K562 (cell line): Measurements from ENCODE around the gene LMCD1. TPM values are rescaled to one million over a fixed set of nuclear protein-coding genes. Genes with fewer than 3 reads are reported as not detected.

Experiments
- CREM ChIP-seq: IDR thresholded peaks from 2 replicates; pipeline ENCODE4 v1.6.1; 2014; ENCODE audit warnings: antibody characterized with exemption, low read depth
- GTF3C2 ChIP-seq: IDR thresholded peaks from 3 replicates; pipeline ENCODE4 v1.6.1; 2011; ENCODE audit warnings: borderline replicate concordance, mild to moderate bottlenecking, moderate library complexity; ENCODE audit not compliant: insufficient read length; ENCODE audit errors: extremely low read depth
- HOMEZ ChIP-seq: fragments of 250-450 bp; sonication (Bioruptor Pico); IDR thresholded peaks from 2 replicates; pipeline ENCODE4 v1.4.0; 2020; ENCODE audit warnings: mild to moderate bottlenecking, moderate library complexity
- IRF1 ChIP-seq: sonication (generic); formaldehyde crosslinking; IDR thresholded peaks from 2 replicates; pipeline ENCODE4 v1.8.0; 2022; ENCODE audit warnings: missing genetic modification reagents, mild to moderate bottlenecking, borderline replicate concordance
- IRF9 ChIP-seq: fragments of 450-650 bp; IDR thresholded peaks from 2 replicates; pipeline ENCODE4 v1.6.1; 2016; ENCODE audit warnings: missing biosample characterization, missing genetic modification characterization
- KLF10 ChIP-seq: fragments of 250-450 bp; sonication (Bioruptor Pico); IDR thresholded peaks from 2 replicates; pipeline ENCODE4 v1.6.1; 2021; ENCODE audit warnings: matching md5 sums
- LCOR ChIP-seq: sonication (generic); formaldehyde crosslinking; IDR thresholded peaks from 2 replicates; pipeline ENCODE4 v1.8.0; 2022; ENCODE audit warnings: mild to moderate bottlenecking, missing genetic modification reagents
- MXI1 ChIP-seq: IDR thresholded peaks from 2 replicates; pipeline ENCODE4 v1.6.1; 2011; ENCODE audit warnings: low read depth, mild to moderate bottlenecking, improper control_type of control experiment, low read length
- MYC ChIP-seq, 2 experiments: fragments of 250-450 bp in 1 of 2; sonication (Bioruptor Pico) in 1 of 2; IDR thresholded peaks; 2 replicates each; pipeline versions ENCODE4 v1.5.1 to v1.6.1; 2012 to 2021; ENCODE audit warnings: low read depth in 2 of 2, borderline replicate concordance in 1 of 2, improper control_type of control experiment in 1 of 2, low read length in 1 of 2, mild to moderate bottlenecking in 1 of 2, moderate library complexity in 1 of 2
- PCBP1 ChIP-seq: fragments of 200-400 bp; formaldehyde crosslinking; IDR thresholded peaks from 2 replicates; pipeline ENCODE4 v1.6.1; 2018; ENCODE audit warnings: mild to moderate bottlenecking, low read depth, low read length; ENCODE audit not compliant: poor library complexity, severe bottlenecking
- SP2 ChIP-seq: IDR thresholded peaks from 2 replicates; pipeline ENCODE4 v1.6.1; 2011; ENCODE audit warnings: mild to moderate bottlenecking, low read depth, low read length, moderate library complexity; ENCODE audit not compliant: poor library complexity, severe bottlenecking; ENCODE audit errors: extremely low read depth
- SRSF1 ChIP-seq: fragments of 200-400 bp; formaldehyde crosslinking; IDR thresholded peaks from 2 replicates; pipeline ENCODE4 v1.6.1; 2017; ENCODE audit warnings: mild to moderate bottlenecking, low read depth, low read length, moderate library complexity
- ZBTB5 ChIP-seq: fragments of 450-650 bp; IDR thresholded peaks from 2 replicates; pipeline ENCODE4 v1.6.1; 2017; ENCODE audit warnings: antibody characterized with exemption
- ZFP36 ChIP-seq: fragments of 150-350 bp; IDR thresholded peaks from 2 replicates; pipeline ENCODE4 v1.6.1; 2018; ENCODE audit warnings: low read length, low read depth; ENCODE audit not compliant: partially characterized antibody
- ZNF124 ChIP-seq: sonication (generic); formaldehyde crosslinking; IDR thresholded peaks from 2 replicates; pipeline ENCODE4 v1.8.1; 2022; ENCODE audit warnings: missing genetic modification reagents
- ZNF217 ChIP-seq: sonication (generic); formaldehyde crosslinking; IDR thresholded peaks from 2 replicates; pipeline ENCODE4 v1.8.0; 2022; ENCODE audit warnings: mild to moderate bottlenecking, missing genetic modification reagents
- ZNF431 ChIP-seq: sonication (generic); formaldehyde crosslinking; IDR thresholded peaks from 2 replicates; pipeline ENCODE4 v1.8.0; 2022; ENCODE audit warnings: mild to moderate bottlenecking, missing genetic modification reagents
- polyA plus RNA-seq, 8 experiments: library from polyadenylated mRNA; depleted of rRNA in 4 of 8; stranded (reverse) in 5 of 8; unstranded in 3 of 8; fragments of >200 nt; fragmentation: Nextera tagmentation in 2 of 8; fragmentation: Illumina TruSeq in 1 of 8; extraction: Ambion mirVana in 2 of 8; extraction: Trizol in 1 of 8; gene quantifications; 2 replicates each; pipeline versions ENCODE4 v1.2.1 to v1.2.3, GENCODE V29; 2011 to 2014; ENCODE audit warnings: inconsistent platforms in 1 of 8, missing spikeins in 1 of 8
- total RNA-seq, 7 experiments: library from RNA; depleted of rRNA in 6 of 7; stranded (reverse); fragments of >200 nt in 6 of 7; fragmentation: Illumina TruSeq in 2 of 7; extraction: Trizol in 2 of 7; gene quantifications; 2 replicates each; pipeline versions ENCODE4 v1.2.1 to v1.2.3, GENCODE V29; 2011 to 2021; ENCODE audit warnings: low replicate concordance in 1 of 7

The LMCD1 gene
- total and polyA plus RNA-seq, 9 of the 15 experiments (the other 6 are each of a cell fraction or from before 2014, with no cell fraction given): 0.60 TPM; not detected in 8

GRCh38 chr3:8501371-8502131 lies at the start of gene LMCD1 (continued):
- TF ChIP-seq ZFP36 (no peak), MYC (IDR thresholded peaks at IDR 0.05; ENCODE audit: low read depth, low read length) (no peak), MYC (CRISPR knock-in tag; IDR thresholded peaks at IDR 0.05; ENCODE audit: borderline replicate concordance, low read depth) (no peak), CREM (peak; percentile 73; the same call in 1 of the 2 replicates), LCOR (CRISPR knock-in tag) (peak; percentile 54; the same call in 1 of the 2 replicates), PCBP1 (peak; percentile 72), MXI1 (no peak), ZNF217 (CRISPR knock-in tag) (no peak), SRSF1 (0 out of 2 replicates have a peak, but pooled peaks have one; percentile 61), HOMEZ (no peak), ZBTB5 (no peak), KLF10 (CRISPR knock-in tag) (no peak), SP2 (peak; percentile 25), ZNF431 (CRISPR knock-in tag) (no peak), ZNF124 (CRISPR knock-in tag) (no peak), IRF1 (CRISPR knock-in tag) (no peak), IRF9 (no peak), GTF3C2 (no peak)
